ENCODE measurements around the gene SNX5.
A peak's percentile ranks its signal among the peaks of the same experiment; 100 is the strongest.

The SNX5 gene

GRCh38 chr20:17968366-17969277 lies at the start of gene SNX5, which contains the start of gene MGME1:
TSS of gene SNX5 (minus strand) at chr20:17968794. CDS start at chr20:17968425, 369 bp downstream.
TSS of gene MGME1 (plus strand) at chr20:17969018. CDS start at chr20:17969860, 842 bp downstream.
- peak; percentile 99 for DNase-seq

- no peak for DNase-seq
Observed at GRCh38 chr20:18018100-18018499, 49.5 kb upstream of the SNX5 start.

GRCh38 chr20:18016772-18017171 lies 48.2 kb upstream of the SNX5 start:
- DNase-seq, result no peak

- DNase-seq, result no peak
Observed at GRCh38 chr20:18014411-18014810, 45.8 kb upstream of the SNX5 start.

GRCh38 chr20:18012901-18013300 lies 44.3 kb upstream of the SNX5 start:
- no peak for DNase-seq

GRCh38 chr20:18011951-18012645 lies 43.5 kb upstream of the SNX5 start:
- no peak for DNase-seq

GRCh38 chr20:18011482-18011881 lies 42.9 kb upstream of the SNX5 start:
- no peak for DNase-seq

- DNase-seq, result no peak
Observed at GRCh38 chr20:18009116-18009515, 40.5 kb upstream of the SNX5 start.

- DNase-seq, result no peak
Observed at GRCh38 chr20:18007534-18008292, 39.1 kb upstream of the SNX5 start.

GRCh38 chr20:18006684-18007083 lies 38.1 kb upstream of the SNX5 start:
- DNase-seq, result no peak

GRCh38 chr20:18005990-18006364 lies 37.4 kb upstream of the SNX5 start:
- DNase-seq, result no peak

- DNase-seq, result no peak
Observed at GRCh38 chr20:18005170-18005989, 36.8 kb upstream of the SNX5 start.

- no peak for DNase-seq
Observed at GRCh38 chr20:18004384-18005031, 35.9 kb upstream of the SNX5 start.

- no peak for DNase-seq
Observed at GRCh38 chr20:18003897-18004296, 35.3 kb upstream of the SNX5 start.

GRCh38 chr20:18001131-18001921 lies 32.7 kb upstream of the SNX5 start:
- no peak for DNase-seq

GRCh38 chr20:17999566-17999965 lies 31.0 kb upstream of the SNX5 start:
- DNase-seq, result no peak

- DNase-seq, result no peak
Observed at GRCh38 chr20:17998446-17998845, 29.9 kb upstream of the SNX5 start.

- peak; percentile 53 for DNase-seq
Observed at GRCh38 chr20:17995967-17996819, 27.6 kb upstream of the SNX5 start.

- no peak for DNase-seq
Observed at GRCh38 chr20:17993546-17993945, 25.0 kb upstream of the SNX5 start.
